ENCODE data around the gene CARD10.
A peak's percentile ranks its signal among the peaks of the same experiment; 100 is the strongest.

CARD10 gene

DNA sequence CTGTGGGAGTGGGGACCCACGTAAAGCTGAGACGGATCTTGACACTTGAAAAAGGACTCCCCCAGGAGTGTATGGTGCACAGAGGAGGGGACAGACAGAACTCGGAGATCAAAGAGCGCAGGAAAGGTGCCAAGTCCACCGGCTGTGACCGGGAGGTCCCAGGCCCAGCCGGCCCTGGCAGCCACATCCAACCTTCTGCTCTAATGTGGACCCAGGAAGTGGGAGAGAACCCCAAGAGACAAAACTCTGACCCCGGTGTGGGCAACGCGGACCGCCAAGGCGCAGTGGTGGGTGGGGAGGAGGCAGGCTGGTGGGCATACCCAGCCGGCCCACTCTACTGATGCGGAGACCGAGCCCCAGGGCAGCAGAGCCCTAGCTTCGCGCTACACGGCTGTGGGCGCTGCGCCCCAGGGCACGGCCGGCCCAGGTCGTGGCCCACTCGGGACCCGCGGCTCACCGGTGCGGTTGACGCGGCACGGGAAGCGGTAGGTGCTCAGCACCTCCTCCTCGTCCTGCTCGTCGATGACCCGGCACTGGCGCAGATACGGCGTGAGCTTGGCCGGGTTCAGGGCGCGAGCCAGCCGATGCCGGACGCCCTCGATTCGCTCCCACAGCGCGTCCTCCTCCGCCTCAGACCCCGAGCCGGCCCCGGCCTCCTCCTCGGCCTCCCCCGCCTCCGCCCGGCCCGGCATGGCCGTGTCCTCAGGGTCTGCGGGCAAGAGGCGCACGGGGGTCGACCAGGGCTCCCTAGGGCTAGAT, 527 bp downstream of the CARD10 start:
- Histone ChIP-seq H3K4me3 (ENCODE audit: low read depth, low read length) (peak overlapping the region; percentile 64), H3K27me3 (ENCODE audit: insufficient read depth, low read depth, severe bottlenecking) (peaks cover 3% of the 10 kb centered on the region), H3K27ac (no peak overlapping the region), H3K9me3 (ENCODE audit: severe bottlenecking) (no peaks in the 10 kb centered on the region), H3K36me3 (no peaks in the 10 kb centered on the region; the same call in 1 of the 2 replicates)
- TF ChIP-seq, protein P1, sequence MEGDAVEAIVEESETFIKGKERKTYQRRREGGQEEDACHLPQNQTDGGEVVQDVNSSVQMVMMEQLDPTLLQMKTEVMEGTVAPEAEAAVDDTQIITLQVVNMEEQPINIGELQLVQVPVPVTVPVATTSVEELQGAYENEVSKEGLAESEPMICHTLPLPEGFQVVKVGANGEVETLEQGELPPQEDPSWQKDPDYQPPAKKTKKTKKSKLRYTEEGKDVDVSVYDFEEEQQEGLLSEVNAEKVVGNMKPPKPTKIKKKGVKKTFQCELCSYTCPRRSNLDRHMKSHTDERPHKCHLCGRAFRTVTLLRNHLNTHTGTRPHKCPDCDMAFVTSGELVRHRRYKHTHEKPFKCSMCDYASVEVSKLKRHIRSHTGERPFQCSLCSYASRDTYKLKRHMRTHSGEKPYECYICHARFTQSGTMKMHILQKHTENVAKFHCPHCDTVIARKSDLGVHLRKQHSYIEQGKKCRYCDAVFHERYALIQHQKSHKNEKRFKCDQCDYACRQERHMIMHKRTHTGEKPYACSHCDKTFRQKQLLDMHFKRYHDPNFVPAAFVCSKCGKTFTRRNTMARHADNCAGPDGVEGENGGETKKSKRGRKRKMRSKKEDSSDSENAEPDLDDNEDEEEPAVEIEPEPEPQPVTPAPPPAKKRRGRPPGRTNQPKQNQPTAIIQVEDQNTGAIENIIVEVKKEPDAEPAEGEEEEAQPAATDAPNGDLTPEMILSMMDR (IDR thresholded peaks at IDR 0.05; ENCODE audit: low read depth, low read length) = no peak
- DNase-seq = no peak

DNA sequence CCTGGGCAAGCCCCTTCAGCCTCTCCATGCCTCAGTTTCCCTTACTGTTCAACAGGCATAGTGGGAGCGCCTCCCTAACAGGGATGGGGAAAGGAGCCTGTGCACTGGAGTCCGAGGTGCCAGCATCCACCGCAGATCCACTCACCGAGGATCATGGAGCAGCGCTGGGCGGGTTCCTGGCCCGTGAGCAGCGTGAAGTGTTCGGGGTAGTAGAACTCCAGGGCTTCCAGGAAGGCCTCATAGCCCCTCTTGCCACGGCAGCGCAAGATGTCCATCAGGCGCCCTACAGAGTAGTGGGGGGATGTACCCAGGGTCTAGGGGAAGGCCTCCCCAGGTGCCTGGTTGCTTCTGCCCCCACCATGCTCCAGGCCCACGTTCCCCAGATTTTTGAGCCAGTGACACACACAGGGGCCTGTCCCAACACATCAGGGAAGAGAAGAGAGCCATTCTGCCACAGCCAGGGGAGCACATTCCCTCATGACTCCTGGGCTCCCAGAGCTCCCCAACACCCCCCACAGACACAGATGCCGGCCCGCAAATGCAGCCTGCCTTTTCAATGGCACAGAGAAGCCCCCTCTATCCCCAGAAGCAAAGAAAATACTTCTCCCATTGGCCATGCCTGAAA, 1.3 kb downstream of the CARD10 start:
- TF ChIP-seq, protein P1 (IDR thresholded peaks at IDR 0.05; ENCODE audit: low read depth, low read length) = no peak
- Histone ChIP-seq H3K4me3 (ENCODE audit: low read depth, low read length) (no peak overlapping the region), H3K27ac (no peak overlapping the region), H3K9me3 (ENCODE audit: severe bottlenecking) (no peaks in the 10 kb centered on the region), H3K36me3 (no peaks in the 10 kb centered on the region; the same call in 1 of the 2 replicates), H3K27me3 (ENCODE audit: insufficient read depth, low read depth, severe bottlenecking) (peaks cover 3% of the 10 kb centered on the region)
- DNase-seq = no peak

GRCh38 chr22:37516456-37516855, 2.8 kb downstream of the CARD10 start:
- Histone ChIP-seq H3K9me3 (ENCODE audit: severe bottlenecking) (no peaks in the 10 kb centered on the region), H3K27me3 (ENCODE audit: insufficient read depth, low read depth, severe bottlenecking) (peaks cover 3% of the 10 kb centered on the region), H3K27ac (no peak overlapping the region), H3K36me3 (no peaks in the 10 kb centered on the region; the same call in 1 of the 2 replicates), H3K4me3 (ENCODE audit: low read depth, low read length) (no peak overlapping the region)
- no peak for DNase-seq
- TF ChIP-seq, protein P1 (IDR thresholded peaks at IDR 0.05; ENCODE audit: low read depth, low read length) = no peak

- no peaks in the 10 kb centered on the region for H3K9me3 ChIP-seq (ENCODE audit: severe bottlenecking)
- H3K36me3 ChIP-seq = no peaks in the 10 kb centered on the region; the same call in 1 of the 2 replicates
- no peak for DNase-seq
- H3K27me3 ChIP-seq (ENCODE audit: insufficient read depth, low read depth, severe bottlenecking) = peaks cover 3% of the 10 kb centered on the region
- no peak overlapping the region for H3K27ac ChIP-seq
- H3K4me3 ChIP-seq (ENCODE audit: low read depth, low read length) = no peak overlapping the region
- TF ChIP-seq, protein P1 (IDR thresholded peaks at IDR 0.05; ENCODE audit: low read depth, low read length) = no peak
Measured at GRCh38 chr22:37515901-37516300, 3.3 kb downstream of the CARD10 start.

DNA sequence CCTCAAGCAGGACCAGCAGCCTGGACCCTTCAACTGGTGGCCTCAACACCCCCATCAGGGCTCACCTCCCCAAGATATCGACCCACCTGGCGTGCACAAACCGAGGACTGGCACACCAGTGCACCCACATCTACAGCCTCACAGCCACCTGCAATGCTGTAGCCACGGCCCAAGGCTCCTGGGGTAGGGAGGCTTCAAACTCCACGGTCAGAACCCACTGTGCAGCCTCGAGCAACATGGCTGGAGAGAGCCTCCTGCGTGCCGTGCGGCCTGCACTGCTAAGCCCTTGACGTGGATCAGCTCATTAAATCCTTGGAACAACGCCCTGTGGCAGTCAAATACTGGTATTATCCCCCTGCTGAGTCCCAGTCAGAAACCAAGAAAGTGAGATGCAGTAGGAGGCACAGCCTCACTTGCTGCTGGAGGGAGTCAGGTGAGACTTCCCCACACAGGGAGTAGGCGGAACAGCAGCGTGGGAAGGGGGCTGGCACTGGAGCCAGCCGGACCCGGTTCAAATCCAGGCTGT, 4.6 kb downstream of the CARD10 start:
- Histone ChIP-seq H3K36me3 (no peaks in the 10 kb centered on the region; the same call in 1 of the 2 replicates), H3K4me3 (ENCODE audit: low read depth, low read length) (no peak overlapping the region), H3K27ac (peak overlapping the region; percentile 56), H3K9me3 (ENCODE audit: severe bottlenecking) (no peaks in the 10 kb centered on the region), H3K27me3 (ENCODE audit: insufficient read depth, low read depth, severe bottlenecking) (no peaks in the 10 kb centered on the region)
- DNase-seq = peak; percentile 71
- TF ChIP-seq, protein P1 (IDR thresholded peaks at IDR 0.05; ENCODE audit: low read depth, low read length) = no peak
